ENCODE results near the gene TAF11L14.
"Not testable (repeated sequence)": the region's sequence is repeated elsewhere in the genome, so short reads cannot be mapped to it uniquely, and the experiment has no call there.

The TAF11L14 gene

DNA sequence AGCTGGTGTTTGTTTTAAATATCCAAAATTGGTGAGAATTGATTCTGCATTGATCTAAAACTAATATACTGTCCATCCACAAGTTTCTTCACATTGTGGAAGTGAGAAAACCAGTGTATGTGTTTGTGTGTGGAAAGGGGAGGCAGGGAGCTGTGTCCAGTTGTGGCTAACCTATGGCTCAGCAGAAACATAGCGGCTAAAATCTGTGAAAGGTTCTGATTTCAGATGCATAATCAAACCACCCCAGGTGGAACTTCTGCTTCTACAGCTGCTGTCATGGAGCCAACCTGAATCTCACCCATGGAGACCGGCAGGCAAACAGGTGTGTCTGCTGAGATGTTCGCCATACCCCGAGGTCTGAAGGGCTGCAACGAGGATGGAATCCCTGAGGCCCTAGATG lies at the start of gene TAF11L14:
TSS of gene TAF11L14 (plus strand) at position 301 of the 400 bp plus-strand sequence.
- no peak for DNase-seq

DNA sequence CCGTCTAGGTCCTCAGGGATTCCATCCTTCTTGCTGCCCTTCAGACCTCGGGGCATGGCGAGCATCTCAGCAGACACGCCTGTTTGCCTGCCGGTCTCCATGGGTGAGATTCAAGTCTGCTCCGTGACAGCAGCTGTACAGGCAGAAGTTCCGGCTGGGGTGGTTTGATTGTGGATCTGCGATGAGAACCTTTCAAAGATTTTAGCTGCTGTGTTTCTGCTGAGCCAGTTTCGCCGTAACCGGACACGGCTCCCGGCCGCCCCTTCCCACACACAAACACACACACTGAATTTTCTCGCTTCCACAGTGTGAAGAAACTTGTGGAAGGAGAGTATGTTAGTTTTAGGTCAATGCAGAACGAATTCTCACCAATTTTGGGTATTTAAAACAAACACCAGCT lies 48.6 kb upstream of the TAF11L14 start, which contains the start of gene TAF11L7:
TSS of gene TAF11L7 (minus strand) at position 101 of the 400 bp plus-strand sequence.
- DNase-seq, result not testable (repeated sequence)

DNA sequence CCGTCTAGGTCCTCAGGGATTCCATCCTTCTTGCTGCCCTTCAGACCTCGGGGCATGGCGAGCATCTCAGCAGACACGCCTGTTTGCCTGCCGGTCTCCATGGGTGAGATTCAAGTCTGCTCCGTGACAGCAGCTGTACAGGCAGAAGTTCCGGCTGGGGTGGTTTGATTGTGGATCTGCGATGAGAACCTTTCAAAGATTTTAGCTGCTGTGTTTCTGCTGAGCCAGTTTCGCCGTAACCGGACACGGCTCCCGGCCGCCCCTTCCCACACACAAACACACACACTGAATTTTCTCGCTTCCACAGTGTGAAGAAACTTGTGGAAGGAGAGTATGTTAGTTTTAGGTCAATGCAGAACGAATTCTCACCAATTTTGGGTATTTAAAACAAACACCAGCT lies 43.4 kb upstream of the TAF11L14 start, which contains the start of gene TAF11L8:
TSS of gene TAF11L8 (minus strand) at position 101 of the 400 bp plus-strand sequence.
- DNase-seq, result not testable (repeated sequence)

DNA sequence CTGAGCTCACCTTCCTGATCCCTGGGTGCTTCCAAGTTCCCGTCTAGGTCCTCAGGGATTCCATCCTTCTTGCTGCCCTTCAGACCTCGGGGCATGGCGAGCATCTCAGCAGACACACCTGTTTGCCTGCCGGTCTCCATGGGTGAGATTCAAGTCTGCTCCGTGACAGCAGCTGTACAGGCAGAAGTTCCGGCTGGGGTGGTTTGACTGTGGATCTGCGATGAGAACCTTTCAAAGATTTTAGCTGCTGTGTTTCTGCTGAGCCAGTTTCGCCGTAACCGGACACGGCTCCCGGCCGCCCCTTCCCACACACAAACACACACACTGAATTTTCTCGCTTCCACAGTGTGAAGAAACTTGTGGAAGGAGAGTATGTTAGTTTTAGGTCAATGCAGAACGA lies 40.0 kb upstream of the TAF11L14 start, which contains the start of gene TAF11L9:
TSS of gene TAF11L9 (minus strand) at position 140 of the 400 bp plus-strand sequence.
- DNase-seq, result not testable (repeated sequence)

DNA sequence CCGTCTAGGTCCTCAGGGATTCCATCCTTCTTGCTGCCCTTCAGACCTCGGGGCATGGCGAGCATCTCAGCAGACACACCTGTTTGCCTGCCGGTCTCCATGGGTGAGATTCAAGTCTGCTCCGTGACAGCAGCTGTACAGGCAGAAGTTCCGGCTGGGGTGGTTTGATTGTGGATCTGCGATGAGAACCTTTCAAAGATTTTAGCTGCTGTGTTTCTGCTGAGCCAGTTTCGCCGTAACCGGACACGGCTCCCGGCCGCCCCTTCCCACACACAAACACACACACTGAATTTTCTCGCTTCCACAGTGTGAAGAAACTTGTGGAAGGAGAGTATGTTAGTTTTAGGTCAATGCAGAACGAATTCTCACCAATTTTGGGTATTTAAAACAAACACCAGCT lies 36.5 kb upstream of the TAF11L14 start, which contains the start of gene TAF11L10:
TSS of gene TAF11L10 (minus strand) at position 101 of the 400 bp plus-strand sequence.
- not testable (repeated sequence) for DNase-seq

DNA sequence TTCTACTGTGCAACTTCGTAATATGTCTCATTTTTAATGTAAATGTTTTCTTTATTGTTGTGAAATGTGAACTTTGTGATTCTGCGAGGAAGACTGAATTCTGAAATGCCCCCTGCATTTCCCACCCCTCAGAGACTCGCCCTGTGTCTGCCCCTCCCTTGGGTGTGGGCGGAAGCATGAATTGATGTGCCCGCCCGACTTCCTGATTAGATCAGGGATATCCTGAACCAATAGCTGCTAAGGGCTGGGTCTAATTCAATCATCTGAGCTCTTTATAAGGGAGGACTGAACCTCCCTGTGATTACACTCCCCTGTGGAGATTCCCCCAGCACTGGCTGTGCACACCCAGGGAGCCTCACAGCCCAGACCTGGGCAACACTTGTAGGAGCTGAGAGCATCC lies 30.4 kb upstream of the TAF11L14 start, which contains the start of gene TAF11L11:
TSS of gene TAF11L11 (plus strand) at position 304 of the 400 bp plus-strand sequence.
- not testable (repeated sequence) for DNase-seq

DNA sequence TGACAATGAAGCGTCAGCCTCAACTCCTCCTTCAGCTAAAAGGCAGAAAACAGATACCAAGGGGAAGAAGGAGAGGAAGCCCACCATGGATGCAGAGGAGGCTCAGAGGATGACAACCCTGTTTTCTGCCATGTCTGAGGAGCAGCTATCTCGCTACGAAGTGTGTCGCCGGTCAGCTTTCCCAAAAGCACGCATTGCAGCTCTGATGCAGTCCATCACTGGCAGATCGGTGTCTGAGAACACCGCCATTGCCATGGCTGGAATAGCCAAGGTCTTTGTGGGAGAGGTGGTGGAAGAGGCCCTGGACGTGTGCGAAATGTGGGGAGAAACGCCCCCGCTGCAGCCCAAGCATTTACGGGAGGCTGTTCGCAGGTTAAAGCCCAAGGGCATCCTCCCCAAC lies 29.3 kb upstream of the TAF11L14 start:
- no peak for DNase-seq

DNA sequence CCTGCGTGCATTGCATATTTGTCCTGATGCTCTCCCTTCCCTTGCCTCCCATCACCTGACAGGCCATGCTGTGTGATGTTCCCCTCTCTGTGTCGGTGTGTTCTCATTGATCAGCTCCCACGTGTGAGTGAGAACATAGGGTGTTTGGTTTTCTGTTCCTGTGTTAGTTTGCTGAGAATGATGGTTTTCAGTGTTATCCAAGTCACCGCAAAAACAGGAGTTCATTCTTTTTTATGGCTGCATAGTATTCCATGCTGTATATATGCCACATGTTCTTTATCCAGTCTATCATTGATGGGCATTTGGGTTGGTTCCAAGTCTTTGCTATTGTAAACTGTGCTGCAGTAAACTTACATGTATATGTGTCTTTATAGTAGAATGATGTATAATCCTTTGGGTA lies 26.8 kb upstream of the TAF11L14 start:
- not testable (repeated sequence) for DNase-seq

DNA sequence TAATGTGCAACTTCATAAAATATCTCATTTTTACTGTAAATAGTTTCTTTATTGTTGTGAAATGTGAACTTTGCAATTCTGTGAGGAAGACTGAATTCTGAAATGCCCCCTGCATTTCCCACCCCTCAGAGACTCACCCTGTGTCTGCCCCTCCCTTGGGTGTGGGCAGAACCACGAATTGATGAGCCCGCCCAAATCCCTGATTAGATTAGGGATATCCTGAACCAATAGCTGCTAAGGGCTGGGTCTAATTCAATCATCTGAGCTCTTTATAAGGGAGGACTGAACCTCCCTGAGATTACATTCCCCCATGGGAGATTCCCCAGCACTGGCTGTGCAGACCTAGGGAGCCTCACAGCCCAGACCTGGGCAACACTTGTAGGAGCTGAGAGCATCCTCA lies 24.2 kb upstream of the TAF11L14 start, which contains the start of gene TAF11L12:
TSS of gene TAF11L12 (plus strand) at position 301 of the 400 bp plus-strand sequence.
- DNase-seq, result not testable (repeated sequence)

DNA sequence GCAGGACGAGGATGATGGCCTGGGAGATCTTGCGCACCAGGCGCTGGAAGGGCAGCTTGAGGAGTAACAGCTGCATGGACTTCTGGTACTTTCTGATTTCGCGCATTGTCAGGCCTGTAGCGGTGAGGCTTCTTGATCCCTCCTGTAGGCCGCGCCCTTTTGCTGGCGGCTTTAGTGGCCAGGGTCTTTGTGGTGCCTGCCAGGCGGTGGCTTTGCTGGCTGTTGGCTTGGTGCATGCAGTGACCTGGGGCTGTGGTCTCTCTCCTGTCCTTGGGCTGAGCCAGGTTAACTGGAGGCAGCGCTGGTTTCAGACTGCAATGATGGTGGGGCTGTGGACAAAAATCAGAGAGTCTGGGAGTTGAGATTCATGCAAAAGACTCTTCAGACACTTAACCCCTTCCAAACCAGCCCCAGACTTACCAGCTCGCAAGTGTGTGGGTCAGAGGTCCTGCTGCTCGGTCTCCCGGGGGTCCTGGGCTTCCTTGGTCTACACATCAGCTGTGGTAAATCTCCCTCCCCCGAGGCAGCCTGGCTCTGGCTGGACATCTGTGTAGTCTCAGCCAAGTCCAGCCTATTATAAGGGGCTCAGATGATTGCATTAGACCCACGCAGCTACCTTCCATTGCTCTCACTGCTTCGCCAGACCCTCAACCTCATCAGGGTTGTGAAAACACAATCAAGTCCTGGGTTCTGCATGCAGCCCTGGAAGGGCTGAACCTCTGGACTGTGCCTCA lies 19.2 kb upstream of the TAF11L14 start:
- no peak for DNase-seq

DNA sequence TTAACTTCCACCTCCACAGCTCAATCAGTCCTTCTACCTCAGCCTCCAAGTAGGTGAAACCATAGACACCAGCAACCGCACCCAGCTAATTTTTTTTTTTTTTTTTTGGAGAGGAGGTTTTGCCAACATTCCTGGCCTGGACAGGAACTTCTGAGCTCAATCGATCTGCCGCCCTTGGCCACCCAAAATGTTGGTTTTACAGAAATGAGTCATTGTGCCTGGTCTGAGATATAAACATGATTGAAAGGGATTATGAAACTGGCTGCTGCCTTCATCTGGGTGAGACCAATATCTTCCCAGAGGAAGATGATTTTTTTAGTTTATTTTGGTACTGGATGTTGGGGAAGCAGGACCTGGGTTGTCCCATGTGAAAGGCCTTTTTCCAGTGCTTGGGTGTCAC lies 14.9 kb upstream of the TAF11L14 start:
- DNase-seq, result no peak

DNA sequence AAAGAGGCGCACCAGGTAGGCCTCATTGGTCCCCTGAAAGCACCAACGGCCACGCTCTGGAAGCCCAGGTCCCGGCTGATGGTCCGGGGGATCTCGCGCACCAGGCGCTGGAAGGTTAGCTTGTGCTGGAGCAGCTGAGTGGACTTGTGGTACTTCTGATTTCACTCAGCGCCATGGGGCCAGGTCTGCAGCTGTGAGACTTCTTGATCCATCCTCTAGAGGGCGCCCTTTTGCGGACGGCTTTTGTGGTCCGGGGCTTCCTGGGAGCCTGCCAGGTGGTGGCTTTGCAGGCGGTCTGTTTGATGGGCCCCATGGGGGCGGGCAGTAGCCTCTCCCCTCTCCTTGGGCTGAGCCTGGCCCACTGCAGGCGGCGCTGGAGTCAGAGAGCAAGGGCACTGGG lies 13.6 kb upstream of the TAF11L14 start:
- DNase-seq, result no peak

DNA sequence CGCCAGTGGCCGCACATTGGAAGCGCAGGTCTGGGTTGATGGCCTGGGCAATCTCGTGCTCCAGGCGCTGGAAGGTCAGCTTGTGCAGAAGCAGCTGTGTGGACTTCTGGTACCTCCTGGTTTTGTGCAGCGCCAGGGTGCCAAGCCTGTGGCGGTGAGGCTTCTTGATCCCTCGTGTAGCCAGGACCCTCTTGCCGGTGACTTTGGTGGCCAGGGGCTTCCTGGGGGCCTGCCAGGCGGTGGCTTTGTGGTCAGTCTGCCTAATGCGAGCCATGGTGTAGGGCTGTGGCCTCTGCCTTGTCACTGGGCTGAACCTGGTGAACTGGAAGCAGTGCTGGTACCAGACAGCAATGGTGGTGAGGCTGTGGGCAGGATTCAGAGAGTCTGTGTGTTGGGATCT lies 8.6 kb upstream of the TAF11L14 start:
- DNase-seq, result no peak

DNA sequence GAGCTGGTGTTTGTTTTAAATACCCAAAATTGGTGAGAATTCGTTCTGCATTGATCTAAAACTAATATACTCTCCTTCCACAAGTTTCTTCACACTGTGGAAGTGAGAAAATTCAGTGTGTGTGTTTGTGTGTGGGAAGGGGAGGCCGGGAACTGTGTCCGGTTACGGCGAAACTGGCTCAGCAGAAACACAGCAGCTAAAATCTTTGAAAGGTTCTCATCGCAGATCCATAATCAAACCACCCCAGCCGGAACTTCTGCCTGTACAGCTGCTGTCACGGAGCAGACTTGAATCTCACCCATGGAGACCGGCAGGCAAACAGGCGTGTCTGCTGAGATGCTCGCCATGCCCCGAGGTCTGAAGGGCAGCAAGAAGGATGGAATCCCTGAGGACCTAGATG lies 2.5 kb upstream of the TAF11L14 start, which contains the start of gene TAF11L13:
TSS of gene TAF11L13 (plus strand) at position 301 of the 400 bp plus-strand sequence.
- not testable (repeated sequence) for DNase-seq

DNA sequence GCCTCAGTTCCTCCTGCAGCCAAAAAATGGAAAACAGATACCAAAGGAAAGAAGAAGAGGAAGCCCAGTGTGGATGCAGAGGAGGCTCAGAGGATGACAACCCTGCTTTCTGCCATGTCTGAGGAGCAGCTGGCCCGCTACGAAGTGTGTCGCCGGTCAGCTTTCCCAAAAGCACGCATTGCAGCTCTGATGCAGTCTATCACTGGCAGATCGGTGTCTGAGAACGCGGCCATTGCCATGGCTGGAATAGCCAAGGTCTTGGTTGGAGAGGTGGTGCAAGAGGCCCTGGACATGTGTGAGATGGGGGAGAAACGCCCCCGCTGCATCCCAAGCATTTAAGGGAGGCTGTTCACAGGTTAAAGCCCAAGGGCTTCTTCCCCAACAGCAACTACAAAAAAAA lies 15.0 kb downstream of the TAF11L14 start:
- not testable (repeated sequence) for DNase-seq

DNA sequence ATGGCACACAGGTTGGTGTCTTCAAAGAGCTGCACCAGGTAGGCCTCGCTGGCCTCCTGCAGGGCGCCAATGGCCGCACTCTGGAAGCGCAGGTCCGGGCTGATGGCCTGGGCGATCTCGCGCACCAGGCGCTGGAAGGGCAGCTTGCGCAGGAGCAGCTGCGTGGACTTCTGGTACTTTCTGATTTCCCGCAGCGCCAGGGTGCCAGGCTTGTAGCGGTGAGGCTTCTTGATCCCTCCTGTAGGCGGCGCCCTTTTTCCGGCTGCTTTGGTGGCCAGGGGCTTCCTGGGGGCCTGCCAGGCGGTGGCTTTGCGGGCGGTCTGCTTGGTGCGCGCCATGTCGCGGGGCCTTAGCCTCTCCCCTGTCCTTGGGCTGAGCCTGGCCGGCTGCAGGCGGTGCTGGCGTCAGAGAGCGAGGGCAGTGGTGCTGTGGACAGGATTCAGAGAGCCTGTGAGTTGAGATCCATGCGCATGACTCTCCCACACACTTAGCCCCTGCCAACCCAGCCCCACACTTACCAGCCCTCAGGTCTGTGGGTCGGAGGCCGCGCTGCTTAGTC lies 21.0 kb downstream of the TAF11L14 start:
- DNase-seq, result not testable (repeated sequence)

DNA sequence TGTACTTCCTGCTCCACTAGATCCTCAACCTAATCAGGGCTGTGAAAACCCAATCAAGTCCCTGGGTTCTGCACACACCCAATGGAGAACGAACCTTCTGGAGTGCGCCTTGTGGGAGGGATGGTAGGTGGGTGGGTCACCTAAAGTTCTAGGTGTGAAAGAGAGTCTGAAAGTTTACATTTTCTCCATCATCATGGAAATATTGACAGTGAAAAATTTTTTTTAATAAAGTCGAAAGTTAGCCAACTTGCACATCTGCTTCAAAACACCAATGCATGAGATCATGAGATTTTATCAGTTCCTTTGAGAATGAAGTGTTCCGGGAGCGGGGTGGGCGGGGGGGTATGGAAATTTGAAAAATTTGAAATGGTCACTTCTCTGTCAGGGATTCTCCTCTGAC lies 21.7 kb downstream of the TAF11L14 start:
- no peak for DNase-seq

DNA sequence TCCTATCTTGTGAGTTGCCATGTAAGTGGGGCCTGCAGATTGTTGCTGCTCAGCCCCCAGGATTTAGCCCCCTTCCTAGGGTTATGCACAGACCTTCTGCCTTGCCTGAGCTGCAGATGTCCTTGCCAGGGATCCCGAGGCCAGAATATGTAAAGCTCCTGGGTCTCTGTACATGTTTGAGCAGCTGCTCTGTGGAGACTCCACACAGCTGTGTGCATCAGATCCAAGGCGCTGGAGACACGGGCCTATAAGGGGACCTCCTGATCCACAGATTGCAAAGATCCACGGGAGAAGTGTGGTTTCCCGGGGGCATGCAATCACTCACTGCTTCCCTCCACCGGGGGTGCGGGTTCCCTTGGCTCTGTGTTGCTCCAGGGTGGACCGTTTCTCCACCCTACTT lies 28.9 kb downstream of the TAF11L14 start:
- no peak for DNase-seq

DNA sequence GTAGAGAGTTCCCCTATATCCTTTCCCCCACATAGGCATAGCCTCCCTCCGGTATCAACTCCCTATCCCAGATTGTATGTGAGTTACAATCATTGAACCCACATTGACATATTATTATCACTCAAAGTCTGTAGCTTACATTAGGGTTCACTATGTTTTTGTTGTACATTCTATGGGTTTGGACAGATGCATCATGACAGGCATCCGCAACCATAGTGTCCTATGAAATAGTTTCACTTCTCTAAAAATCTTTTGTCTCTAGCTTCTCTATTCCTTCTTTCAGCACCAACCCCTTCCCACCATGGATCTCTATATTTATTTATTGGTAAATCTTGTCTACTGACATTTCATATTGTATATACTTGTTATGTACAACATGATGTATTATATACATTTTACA lies 31.6 kb downstream of the TAF11L14 start:
- DNase-seq, result no peak

DNA sequence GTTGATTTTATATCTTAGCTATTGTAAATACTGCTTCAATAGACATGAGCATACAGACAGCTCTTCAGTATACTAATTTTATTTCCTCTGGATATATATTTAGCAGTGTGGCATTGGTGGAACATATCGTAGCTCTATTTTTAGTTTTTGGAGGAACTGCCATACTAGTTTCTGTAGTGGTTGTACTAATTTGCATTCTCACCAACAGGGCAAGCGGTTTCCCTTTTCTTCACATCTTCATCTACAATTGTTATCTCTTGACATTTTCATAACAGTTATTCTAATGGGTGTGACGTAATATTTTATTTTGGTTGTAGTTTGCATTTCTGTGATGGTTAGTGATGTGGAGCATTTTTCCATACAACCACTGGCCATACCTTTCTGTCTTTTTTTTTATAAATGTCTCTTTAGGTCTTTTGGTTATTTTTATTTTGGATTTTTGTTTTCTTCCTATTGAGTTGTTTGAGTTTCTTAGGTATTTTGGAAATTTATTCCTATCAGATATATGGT lies 32.5 kb downstream of the TAF11L14 start:
- DNase-seq, result no peak

DNA sequence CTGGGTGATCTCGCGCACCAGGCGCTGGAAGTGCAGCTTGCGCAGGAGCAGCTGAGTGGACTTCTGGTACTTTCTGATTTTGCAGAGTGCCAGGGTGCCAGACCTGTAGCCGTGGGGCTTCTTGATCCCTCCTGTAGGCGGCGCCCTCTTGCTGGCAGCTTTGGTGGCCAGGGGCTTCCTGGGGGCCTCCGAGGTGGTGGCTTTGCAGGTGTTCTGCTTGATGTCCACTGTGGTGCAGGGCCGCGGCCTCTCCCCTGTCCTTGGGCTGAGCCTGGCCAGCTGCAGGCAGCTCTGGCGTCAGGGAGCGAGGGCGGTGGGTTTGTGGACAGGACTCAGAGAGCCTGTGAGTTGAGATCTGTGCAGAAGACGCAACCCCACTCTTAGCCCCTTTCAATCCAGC lies 36.1 kb downstream of the TAF11L14 start:
- DNase-seq, result no peak

DNA sequence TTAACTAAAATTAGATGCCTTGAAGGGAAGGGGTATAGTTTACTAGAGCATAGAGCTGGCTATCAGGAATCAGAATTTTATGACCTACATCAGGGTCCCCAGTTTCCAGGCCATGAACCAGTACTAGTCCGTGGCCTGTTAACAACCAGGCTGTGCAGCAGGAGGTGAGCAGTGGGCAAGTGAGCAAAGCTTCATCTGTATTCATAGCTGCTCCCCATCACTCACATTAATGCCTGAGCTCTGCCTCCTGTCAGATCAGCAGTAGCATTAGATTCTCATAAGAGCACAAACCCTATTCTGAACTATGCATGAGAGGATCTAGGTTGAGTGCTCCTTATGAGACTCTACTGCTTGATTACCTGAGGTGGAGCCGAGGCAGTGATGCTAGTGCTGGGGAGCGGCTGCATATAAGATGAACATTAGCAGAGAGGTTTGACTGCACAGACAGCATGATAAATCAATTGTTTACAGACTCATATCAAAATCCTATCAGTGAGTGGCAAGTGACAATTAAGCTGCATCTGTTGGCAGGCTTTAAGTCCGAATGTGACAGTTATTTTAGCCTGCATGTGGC lies 44.6 kb downstream of the TAF11L14 start:
- no peak for DNase-seq

DNA sequence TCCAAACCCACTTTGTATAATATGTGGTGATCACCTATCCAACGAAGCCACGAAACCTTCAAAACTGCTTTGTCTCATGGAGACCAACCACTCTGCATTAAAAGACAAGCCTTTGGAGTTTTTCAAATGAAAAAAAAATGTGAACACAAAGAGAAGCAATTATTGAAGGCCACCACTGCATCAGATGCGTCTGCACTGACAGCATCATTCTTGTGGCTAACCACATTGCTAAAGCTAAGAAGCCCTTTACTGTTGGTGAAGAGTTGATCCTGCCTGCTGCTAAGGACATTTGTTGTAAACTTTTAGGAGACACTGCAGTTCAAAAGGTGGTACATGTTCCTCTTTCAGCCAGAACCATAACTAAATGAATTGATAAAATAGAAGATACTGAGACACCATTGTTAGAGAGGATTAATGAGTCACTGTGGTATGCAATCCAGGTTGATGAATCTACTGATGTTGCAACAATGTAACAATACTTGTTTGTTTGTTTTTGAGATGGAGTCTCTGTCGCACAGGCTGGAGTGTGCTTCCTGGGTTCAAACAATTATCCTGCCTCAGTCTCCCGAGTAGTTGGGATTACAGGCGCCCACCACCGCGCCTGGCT lies 45.4 kb downstream of the TAF11L14 start:
- DNase-seq, result no peak

Data from cerebellar nuclear complex (tissue), 1 donor.